K562 (cell line): ENCODE results near the gene SETD1B. TPM values are rescaled to one million over a fixed set of nuclear protein-coding genes. Genes with fewer than 3 reads are reported as not detected.

ENCODE experiments used
- ILF3 ChIP-seq: fragments of 450-650 bp; IDR thresholded peaks from 2 replicates; pipeline ENCODE4 v1.6.1; 2018; ENCODE audit warnings: antibody characterized with exemption, mild to moderate bottlenecking, moderate library complexity, borderline replicate concordance
- KHSRP ChIP-seq: fragments of 450-650 bp; IDR thresholded peaks from 2 replicates; pipeline ENCODE4 v1.6.1; 2017
- LARP7 ChIP-seq: fragments of 450-650 bp; IDR thresholded peaks from 2 replicates; pipeline ENCODE4 v1.6.1; 2016
- MAZ ChIP-seq, 2 experiments: fragments of 450-650 bp in 1 of 2; sonication (generic) in 1 of 2; formaldehyde crosslinking; IDR thresholded peaks in 1 of 2; conservative IDR thresholded peaks in 1 of 2; 2 replicates each; pipeline versions ENCODE4 v1.4.0 to v1.5.0; 2020; ENCODE audit warnings: mild to moderate bottlenecking in 1 of 2, missing genetic modification reagents in 1 of 2
- PML ChIP-seq: IDR thresholded peaks from 2 replicates; pipeline ENCODE4 v1.6.1; 2012; ENCODE audit warnings: low read length, inconsistent platforms
- POLR2AphosphoS5 ChIP-seq: IDR thresholded peaks from 2 replicates; pipeline ENCODE4 v1.6.1; 2011; ENCODE audit warnings: mild to moderate bottlenecking, low read depth, low read length, moderate library complexity; ENCODE audit not compliant: control insufficient read depth, insufficient read depth
- RBM17 ChIP-seq: fragments of 200-400 bp; formaldehyde crosslinking; IDR thresholded peaks from 2 replicates; pipeline ENCODE4 v1.6.1; 2017; ENCODE audit warnings: low read depth, mild to moderate bottlenecking, low read length, borderline replicate concordance
- TEAD4 ChIP-seq, 2 experiments: sonication (generic) in 1 of 2; formaldehyde crosslinking in 1 of 2; IDR thresholded peaks; 2 replicates each; pipeline versions ENCODE4 v1.6.1 to v1.8.0; 2012 to 2022; ENCODE audit warnings: borderline replicate concordance in 1 of 2, inconsistent platforms in 1 of 2, low read length in 1 of 2, mild to moderate bottlenecking in 1 of 2, missing genetic modification reagents in 1 of 2
- U2AF1 ChIP-seq: fragments of 200-400 bp; formaldehyde crosslinking; optimal IDR thresholded peaks from 2 replicates; pipeline ENCODE3; 2017; ENCODE audit warnings: mild to moderate bottlenecking, low read depth, low read length, moderate library complexity
- ZKSCAN1 ChIP-seq: fragments of 150-350 bp; IDR thresholded peaks from 2 replicates; pipeline ENCODE4 v1.6.1; 2016; ENCODE audit warnings: low read depth, low read length
- ZNF347 ChIP-seq: fragments of 450-650 bp; formaldehyde crosslinking; IDR thresholded peaks from 2 replicates; pipeline ENCODE4 v1.4.0; 2020; ENCODE audit warnings: low read depth, mild to moderate bottlenecking, moderate library complexity
- ZNF586 ChIP-seq: fragments of 450-650 bp; formaldehyde crosslinking; conservative IDR thresholded peaks from 2 replicates; pipeline ENCODE4 v1.4.0; 2020; ENCODE audit warnings: mild to moderate bottlenecking, moderate library complexity
- polyA plus RNA-seq, 8 experiments: library from polyadenylated mRNA; depleted of rRNA in 4 of 8; stranded (reverse) in 5 of 8; unstranded in 3 of 8; fragments of >200 nt; fragmentation: Nextera tagmentation in 2 of 8; fragmentation: Illumina TruSeq in 1 of 8; extraction: Ambion mirVana in 2 of 8; extraction: Trizol in 1 of 8; gene quantifications; 2 replicates each; pipeline versions ENCODE4 v1.2.1 to v1.2.3, GENCODE V29; 2011 to 2014; ENCODE audit warnings: inconsistent platforms in 1 of 8, missing spikeins in 1 of 8
- total RNA-seq, 7 experiments: library from RNA; depleted of rRNA in 6 of 7; stranded (reverse); fragments of >200 nt in 6 of 7; fragmentation: Illumina TruSeq in 2 of 7; extraction: Trizol in 2 of 7; gene quantifications; 2 replicates each; pipeline versions ENCODE4 v1.2.1 to v1.2.3, GENCODE V29; 2011 to 2021; ENCODE audit warnings: low replicate concordance in 1 of 7
- TF ChIP-seq, protein P1 (sequence below), 2 experiments: fragments of 450-650 bp; IDR thresholded peaks; 2 replicates each; pipeline ENCODE4 v1.6.1; 2018; ENCODE audit warnings: mild to moderate bottlenecking in 2 of 2, low read depth in 1 of 2; ENCODE audit not compliant: partially characterized antibody in 2 of 2
- TF ChIP-seq, protein P2 (sequence below): sonication (generic); formaldehyde crosslinking; IDR thresholded peaks from 2 replicates; pipeline ENCODE4 v1.8.0; 2022; ENCODE audit warnings: missing genetic modification reagents, mild to moderate bottlenecking, moderate library complexity, borderline replicate concordance
- TF ChIP-seq, protein P3 (sequence below): sonication (generic); formaldehyde crosslinking; IDR thresholded peaks from 2 replicates; pipeline ENCODE4 v1.9.0; 2022; ENCODE audit warnings: mild to moderate bottlenecking, missing genetic modification reagents
- TF ChIP-seq, protein P4 (sequence below): fragments of 150-350 bp; IDR thresholded peaks from 2 replicates; pipeline ENCODE4 v1.6.1; 2014; ENCODE audit warnings: low read depth, mild to moderate bottlenecking, low read length, borderline replicate concordance

The SETD1B gene
- total and polyA plus RNA-seq, 9 of the 15 experiments (the other 6 are each of a cell fraction or from before 2014, with no cell fraction given): 0.48 to 26.6 (median 2.3) TPM

GRCh38 chr12:121802843-121803698 lies 738 bp upstream of the SETD1B start (continued):
- 0 out of 2 replicates have a peak, but pooled peaks have one; percentile 74 for TF ChIP-seq ILF3
- TF ChIP-seq MAZ (CRISPR knock-in tag; conservative IDR thresholded peaks at IDR 0.05 in 1 of 2, IDR thresholded peaks at IDR 0.05 in 1 of 2): peak; percentile 61 to 71; a peak in 3 of 4 replicates
- peak; percentile 56; the same call in 1 of the 2 replicates for TF ChIP-seq ZKSCAN1
- no peak for TF ChIP-seq U2AF1
- TF ChIP-seq RBM17: no peak
- TF ChIP-seq, protein P1, sequence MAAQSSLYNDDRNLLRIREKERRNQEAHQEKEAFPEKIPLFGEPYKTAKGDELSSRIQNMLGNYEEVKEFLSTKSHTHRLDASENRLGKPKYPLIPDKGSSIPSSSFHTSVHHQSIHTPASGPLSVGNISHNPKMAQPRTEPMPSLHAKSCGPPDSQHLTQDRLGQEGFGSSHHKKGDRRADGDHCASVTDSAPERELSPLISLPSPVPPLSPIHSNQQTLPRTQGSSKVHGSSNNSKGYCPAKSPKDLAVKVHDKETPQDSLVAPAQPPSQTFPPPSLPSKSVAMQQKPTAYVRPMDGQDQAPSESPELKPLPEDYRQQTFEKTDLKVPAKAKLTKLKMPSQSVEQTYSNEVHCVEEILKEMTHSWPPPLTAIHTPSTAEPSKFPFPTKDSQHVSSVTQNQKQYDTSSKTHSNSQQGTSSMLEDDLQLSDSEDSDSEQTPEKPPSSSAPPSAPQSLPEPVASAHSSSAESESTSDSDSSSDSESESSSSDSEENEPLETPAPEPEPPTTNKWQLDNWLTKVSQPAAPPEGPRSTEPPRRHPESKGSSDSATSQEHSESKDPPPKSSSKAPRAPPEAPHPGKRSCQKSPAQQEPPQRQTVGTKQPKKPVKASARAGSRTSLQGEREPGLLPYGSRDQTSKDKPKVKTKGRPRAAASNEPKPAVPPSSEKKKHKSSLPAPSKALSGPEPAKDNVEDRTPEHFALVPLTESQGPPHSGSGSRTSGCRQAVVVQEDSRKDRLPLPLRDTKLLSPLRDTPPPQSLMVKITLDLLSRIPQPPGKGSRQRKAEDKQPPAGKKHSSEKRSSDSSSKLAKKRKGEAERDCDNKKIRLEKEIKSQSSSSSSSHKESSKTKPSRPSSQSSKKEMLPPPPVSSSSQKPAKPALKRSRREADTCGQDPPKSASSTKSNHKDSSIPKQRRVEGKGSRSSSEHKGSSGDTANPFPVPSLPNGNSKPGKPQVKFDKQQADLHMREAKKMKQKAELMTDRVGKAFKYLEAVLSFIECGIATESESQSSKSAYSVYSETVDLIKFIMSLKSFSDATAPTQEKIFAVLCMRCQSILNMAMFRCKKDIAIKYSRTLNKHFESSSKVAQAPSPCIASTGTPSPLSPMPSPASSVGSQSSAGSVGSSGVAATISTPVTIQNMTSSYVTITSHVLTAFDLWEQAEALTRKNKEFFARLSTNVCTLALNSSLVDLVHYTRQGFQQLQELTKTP (IDR thresholded peaks at IDR 0.05; ENCODE audit: low read depth in 1 of 2, partially characterized antibody in 2 of 2): peak; percentile 70 to 85
- peak; percentile 92 for TF ChIP-seq PML
- no peak for TF ChIP-seq KHSRP
- TF ChIP-seq, protein P2, sequence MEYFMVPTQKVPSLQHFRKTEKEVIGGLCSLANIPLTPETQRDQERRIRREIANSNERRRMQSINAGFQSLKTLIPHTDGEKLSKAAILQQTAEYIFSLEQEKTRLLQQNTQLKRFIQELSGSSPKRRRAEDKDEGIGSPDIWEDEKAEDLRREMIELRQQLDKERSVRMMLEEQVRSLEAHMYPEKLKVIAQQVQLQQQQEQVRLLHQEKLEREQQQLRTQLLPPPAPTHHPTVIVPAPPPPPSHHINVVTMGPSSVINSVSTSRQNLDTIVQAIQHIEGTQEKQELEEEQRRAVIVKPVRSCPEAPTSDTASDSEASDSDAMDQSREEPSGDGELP: peak; percentile 61; the same call in 1 of the 2 replicates
- TF ChIP-seq, protein P3, sequence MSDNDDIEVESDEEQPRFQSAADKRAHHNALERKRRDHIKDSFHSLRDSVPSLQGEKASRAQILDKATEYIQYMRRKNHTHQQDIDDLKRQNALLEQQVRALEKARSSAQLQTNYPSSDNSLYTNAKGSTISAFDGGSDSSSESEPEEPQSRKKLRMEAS (CRISPR knock-in tag): peak; percentile 63
- TF ChIP-seq LARP7: peak; percentile 14; the same call in 1 of the 2 replicates
- peak; percentile 94 for TF ChIP-seq POLR2AphosphoS5
- TF ChIP-seq, protein P4, sequence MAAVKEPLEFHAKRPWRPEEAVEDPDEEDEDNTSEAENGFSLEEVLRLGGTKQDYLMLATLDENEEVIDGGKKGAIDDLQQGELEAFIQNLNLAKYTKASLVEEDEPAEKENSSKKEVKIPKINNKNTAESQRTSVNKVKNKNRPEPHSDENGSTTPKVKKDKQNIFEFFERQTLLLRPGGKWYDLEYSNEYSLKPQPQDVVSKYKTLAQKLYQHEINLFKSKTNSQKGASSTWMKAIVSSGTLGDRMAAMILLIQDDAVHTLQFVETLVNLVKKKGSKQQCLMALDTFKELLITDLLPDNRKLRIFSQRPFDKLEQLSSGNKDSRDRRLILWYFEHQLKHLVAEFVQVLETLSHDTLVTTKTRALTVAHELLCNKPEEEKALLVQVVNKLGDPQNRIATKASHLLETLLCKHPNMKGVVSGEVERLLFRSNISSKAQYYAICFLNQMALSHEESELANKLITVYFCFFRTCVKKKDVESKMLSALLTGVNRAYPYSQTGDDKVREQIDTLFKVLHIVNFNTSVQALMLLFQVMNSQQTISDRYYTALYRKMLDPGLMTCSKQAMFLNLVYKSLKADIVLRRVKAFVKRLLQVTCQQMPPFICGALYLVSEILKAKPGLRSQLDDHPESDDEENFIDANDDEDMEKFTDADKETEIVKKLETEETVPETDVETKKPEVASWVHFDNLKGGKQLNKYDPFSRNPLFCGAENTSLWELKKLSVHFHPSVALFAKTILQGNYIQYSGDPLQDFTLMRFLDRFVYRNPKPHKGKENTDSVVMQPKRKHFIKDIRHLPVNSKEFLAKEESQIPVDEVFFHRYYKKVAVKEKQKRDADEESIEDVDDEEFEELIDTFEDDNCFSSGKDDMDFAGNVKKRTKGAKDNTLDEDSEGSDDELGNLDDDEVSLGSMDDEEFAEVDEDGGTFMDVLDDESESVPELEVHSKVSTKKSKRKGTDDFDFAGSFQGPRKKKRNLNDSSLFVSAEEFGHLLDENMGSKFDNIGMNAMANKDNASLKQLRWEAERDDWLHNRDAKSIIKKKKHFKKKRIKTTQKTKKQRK: no peak
- TF ChIP-seq TEAD4 (IDR thresholded peaks at IDR 0.05; ENCODE audit: low read length): peak; percentile 50
- TF ChIP-seq TEAD4 (CRISPR knock-in tag; IDR thresholded peaks at IDR 0.05; ENCODE audit: borderline replicate concordance): no peak
- no peak for TF ChIP-seq ZNF586 (CRISPR knock-in tag)
- no peak for TF ChIP-seq ZNF347 (CRISPR knock-in tag)
